Measurements from ENCODE around the gene KRTAP4-6.

DNA sequence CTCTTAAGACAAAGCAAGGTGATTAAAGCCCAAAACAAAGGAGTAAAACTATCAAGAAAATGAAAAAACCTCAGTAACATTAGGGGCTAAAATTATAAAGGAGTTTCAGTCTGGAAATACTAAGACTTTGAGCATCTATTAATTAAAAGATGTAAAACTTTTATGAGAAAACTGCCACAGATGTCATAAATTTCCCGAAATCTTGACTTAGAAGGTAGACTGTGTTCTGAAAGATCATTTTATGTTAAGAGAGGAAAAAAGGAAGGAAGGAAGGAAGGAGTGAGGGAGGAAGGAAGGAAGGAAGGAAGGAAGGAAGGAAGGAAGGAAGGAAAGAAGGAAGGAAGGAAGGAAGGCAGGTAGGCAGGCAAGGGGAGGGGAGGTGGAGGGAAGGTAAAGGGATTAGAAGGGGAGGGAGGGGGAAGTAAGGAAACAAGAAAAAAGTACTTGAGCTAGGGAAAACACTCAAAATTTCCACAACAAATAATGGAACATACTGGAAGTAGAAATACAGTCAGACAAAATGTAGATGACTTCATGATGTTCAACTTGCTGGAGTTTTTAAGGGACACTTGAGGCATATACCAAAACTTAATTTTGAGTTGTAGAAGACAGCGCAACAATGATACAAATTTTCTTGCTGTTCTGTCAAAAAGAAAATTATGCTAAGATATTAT, 7.3 kb upstream of the KRTAP4-6 start:
- TF ChIP-seq, protein P1, sequence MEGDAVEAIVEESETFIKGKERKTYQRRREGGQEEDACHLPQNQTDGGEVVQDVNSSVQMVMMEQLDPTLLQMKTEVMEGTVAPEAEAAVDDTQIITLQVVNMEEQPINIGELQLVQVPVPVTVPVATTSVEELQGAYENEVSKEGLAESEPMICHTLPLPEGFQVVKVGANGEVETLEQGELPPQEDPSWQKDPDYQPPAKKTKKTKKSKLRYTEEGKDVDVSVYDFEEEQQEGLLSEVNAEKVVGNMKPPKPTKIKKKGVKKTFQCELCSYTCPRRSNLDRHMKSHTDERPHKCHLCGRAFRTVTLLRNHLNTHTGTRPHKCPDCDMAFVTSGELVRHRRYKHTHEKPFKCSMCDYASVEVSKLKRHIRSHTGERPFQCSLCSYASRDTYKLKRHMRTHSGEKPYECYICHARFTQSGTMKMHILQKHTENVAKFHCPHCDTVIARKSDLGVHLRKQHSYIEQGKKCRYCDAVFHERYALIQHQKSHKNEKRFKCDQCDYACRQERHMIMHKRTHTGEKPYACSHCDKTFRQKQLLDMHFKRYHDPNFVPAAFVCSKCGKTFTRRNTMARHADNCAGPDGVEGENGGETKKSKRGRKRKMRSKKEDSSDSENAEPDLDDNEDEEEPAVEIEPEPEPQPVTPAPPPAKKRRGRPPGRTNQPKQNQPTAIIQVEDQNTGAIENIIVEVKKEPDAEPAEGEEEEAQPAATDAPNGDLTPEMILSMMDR (IDR thresholded peaks at IDR 0.05; ENCODE audit: low read length), result no peak
- TF ChIP-seq EZH2 (IDR thresholded peaks at IDR 0.05; ENCODE audit: borderline replicate concordance, low read length), result no peak
